ENCODE measurements around the gene DNASE2B.

Gene DNASE2B, protein sequence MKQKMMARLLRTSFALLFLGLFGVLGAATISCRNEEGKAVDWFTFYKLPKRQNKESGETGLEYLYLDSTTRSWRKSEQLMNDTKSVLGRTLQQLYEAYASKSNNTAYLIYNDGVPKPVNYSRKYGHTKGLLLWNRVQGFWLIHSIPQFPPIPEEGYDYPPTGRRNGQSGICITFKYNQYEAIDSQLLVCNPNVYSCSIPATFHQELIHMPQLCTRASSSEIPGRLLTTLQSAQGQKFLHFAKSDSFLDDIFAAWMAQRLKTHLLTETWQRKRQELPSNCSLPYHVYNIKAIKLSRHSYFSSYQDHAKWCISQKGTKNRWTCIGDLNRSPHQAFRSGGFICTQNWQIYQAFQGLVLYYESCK

DNA sequence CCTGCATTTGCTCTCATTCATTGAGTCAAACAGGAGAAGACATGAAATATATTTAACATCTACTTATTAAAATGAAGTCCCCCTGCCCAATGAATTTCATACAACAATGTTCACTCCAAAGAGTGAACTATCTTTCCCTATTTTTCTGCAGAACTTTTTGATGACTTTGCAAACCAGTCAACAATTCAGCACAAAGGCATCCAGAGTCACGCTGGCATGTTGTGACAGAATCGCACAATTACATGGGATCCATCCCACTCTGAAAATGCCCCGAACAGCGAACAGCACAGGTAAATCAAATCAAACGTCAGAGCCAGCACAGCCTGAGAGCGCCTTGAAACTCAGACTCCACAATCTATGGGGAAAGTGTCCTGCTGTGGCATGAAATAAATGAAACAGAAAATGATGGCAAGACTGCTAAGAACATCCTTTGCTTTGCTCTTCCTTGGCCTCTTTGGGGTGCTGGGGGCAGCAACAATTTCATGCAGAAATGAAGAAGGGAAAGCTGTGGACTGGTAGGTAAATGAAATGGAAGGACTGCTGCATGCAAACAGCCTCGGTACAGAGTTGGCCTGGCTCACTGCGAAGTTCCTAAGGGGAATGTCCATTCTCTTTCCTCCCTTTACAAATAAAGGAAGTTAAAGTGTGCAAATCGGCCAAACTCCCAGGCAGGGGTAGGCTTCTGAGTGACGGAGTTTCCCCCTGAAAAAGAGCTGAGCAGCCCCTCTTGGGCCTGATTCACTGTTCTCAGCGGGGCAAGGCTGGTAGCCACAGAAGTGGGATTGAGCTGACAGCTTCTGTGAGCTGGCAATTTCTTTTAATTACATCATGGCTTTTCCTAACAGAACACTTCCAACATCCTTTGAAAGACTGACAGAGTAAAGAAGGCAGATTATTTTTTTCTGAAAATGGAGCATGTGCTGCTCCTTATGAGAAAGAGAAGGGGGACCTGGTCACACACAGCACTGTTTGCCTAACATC is at the start of gene DNASE2B:
TSS of gene DNASE2B (plus strand) at position 310 of the 981 bp plus-strand sequence. CDS start at position 391, 81 bp downstream.
- DNase-seq: no peak
- in situ Hi-C loops (cut with HindIII; ENCODE audit: low pct_ligation_motif_present, low pct_unique_long_range_greater_than_20kb, low sequenced_read_pairs): no loop called here

DNA sequence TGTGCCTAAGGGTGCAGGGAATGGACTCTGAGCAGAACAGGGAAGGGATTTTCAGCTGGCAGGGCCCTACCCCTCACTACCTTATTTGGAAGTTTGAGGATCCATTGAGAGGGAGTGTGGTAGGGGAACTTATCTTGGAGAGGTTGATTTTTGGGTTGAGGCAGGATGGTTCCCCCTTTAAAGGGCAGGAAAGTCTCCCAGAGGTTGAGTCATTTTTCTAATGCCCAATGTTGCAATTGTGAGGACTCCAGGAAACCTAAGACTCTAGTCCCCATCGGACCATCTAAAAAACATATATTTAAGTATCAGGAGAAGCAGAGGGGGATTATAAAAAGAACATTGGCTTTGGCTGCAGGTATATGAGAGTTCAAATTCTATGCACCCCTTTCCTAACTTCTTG is 49.5 kb upstream of the DNASE2B start:
- DNase-seq: no peak
- in situ Hi-C loops (cut with HindIII; ENCODE audit: low pct_ligation_motif_present, low pct_unique_long_range_greater_than_20kb, low sequenced_read_pairs): no loop called here

DNA sequence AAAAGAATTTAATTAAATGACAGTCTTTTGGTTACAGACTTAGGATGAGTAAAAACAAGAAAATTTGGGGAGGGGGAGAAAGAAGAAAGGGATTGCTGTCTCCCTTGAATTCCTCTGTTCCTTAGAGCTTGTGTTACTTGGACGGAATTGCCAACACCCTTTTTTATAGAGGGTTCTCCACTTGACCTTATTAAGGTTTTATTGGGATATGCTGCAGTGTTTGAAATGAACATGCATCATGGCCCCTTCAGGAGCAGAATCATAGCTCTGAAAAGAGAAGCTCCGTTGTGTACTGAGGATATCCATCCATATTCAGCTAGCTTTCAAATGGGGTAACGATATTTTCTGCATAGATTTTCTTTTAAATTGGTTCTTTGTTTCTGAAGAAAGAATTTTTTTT is 48.2 kb upstream of the DNASE2B start:
- in situ Hi-C loops (cut with HindIII; ENCODE audit: low pct_ligation_motif_present, low pct_unique_long_range_greater_than_20kb, low sequenced_read_pairs): no loop called here

DNA sequence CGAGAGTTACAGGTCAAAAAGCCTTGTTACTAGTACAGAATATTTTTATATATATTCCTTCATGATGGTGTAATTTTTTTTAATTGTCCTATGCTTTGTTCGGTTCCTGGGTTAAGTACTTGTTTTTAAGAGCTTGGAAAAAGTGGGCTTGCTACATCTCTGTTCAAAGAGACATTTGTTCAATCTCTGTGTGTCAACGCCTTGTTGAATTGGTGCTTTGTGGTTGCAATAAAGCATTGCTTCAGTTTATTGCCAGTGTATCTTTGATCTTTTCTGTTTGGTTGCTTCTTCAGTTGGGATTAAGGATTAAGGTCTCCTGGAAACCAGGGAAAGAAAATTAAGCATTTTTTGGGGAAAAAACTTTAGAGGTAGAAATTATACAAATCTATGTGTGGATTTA is 47.7 kb upstream of the DNASE2B start:
- in situ Hi-C loops (cut with HindIII; ENCODE audit: low pct_ligation_motif_present, low pct_unique_long_range_greater_than_20kb, low sequenced_read_pairs): no loop called here
- DNase-seq: no peak

More for the DNA sequence above, 48.2 kb upstream of the DNASE2B start:
- DNase-seq: no peak

DNA sequence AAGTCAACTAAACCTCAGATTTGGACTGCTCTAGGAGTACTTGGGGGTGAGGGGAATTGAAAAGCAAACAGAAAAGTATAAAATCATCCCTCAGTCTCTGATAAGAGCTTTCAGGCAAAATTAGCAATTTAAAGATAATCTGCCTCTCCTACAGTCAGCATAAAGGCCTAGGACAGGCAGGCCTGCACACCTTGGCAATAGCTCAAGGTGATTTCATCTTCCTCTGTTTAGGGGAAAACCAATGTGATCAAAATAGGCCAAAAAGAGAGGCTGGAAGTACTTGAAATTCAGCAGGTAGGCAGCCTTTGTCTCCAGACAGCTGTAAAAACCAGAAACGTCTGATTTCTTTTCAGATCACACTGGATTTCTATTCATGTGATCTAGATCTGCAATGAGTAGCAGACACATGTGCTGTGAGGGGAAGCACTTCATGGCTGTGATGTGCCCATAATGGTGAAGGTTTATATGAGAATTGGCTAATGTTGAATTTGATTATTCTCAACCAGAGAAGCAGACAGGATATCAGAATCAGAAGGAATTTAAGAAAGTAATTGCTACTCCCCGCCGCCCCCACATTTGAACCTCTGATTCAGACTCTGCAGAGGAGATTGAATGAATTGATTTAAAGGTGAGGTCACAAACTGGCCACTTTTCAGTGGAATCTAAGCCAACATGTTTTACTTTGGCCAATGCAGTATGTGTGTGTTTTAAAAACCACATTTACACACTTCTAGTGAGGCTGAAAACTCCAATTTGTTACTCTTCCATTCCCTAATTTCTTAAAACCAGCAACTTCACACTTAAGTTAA is 45.8 kb upstream of the DNASE2B start:
- DNase-seq: no peak
- in situ Hi-C loops (cut with HindIII; ENCODE audit: low pct_ligation_motif_present, low pct_unique_long_range_greater_than_20kb, low sequenced_read_pairs): no loop called here

DNA sequence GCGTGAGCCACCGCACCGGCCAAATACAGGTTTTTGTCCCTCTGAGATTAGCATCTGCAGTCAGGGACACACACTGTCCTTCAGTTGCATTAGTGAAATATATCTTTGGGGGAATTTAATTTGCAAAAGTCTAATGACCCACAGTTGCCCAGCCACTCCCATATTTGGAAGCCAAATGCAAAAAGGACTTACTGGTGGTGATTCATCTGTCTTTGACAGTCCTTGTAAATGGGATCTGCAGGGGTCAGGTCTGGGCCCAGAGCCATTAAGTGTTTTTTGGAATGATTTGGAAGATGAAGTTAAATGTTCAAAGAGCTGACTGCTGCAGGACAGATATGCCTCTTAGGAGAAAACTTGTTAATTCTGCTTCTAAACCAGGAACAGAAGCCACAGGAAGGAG is 44.6 kb upstream of the DNASE2B start:
- DNase-seq: no peak
- in situ Hi-C loops (cut with HindIII; ENCODE audit: low pct_ligation_motif_present, low pct_unique_long_range_greater_than_20kb, low sequenced_read_pairs): no loop called here

DNA sequence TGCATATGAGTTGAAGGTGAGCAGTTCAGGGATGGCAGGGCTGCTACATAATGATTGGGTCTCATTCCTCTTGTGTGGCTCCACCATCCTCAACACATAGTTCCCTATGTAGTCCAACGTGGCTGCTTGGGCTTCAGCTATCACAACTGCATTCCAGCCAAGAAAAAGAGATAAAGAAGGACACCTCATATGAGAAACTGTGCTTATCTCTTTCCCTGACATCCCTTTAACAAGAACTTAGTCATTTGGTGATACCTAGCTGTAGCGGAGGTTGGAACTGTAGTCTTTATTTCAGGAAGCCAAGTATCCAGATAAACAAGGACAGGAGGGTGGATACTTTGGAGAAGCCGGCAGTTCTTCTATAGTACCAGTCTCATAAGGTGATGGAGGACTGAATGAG is 42.7 kb upstream of the DNASE2B start:
- in situ Hi-C loops (cut with HindIII; ENCODE audit: low pct_ligation_motif_present, low pct_unique_long_range_greater_than_20kb, low sequenced_read_pairs): no loop called here
- DNase-seq: no peak

DNA sequence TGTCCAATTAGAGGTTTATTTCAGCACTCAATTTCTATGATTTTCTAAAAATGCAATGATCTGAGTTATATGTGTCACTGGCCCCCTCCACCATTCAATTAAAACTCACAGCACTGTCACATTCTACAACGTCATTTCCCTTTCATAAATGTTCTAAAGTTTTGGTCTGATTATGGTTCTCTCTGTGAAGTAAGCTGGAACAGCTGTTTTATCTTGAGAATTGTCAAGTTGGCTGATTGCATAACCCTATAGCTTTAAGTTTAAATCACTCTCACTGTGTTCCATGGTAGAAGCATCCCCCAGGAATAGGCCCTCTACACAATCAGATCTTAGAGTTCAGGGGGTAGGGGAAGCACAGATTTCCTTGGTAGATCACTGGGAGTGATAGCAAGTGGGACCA is 41.4 kb upstream of the DNASE2B start:
- in situ Hi-C loops (cut with HindIII; ENCODE audit: low pct_ligation_motif_present, low pct_unique_long_range_greater_than_20kb, low sequenced_read_pairs): no loop called here
- no peak for DNase-seq

DNA sequence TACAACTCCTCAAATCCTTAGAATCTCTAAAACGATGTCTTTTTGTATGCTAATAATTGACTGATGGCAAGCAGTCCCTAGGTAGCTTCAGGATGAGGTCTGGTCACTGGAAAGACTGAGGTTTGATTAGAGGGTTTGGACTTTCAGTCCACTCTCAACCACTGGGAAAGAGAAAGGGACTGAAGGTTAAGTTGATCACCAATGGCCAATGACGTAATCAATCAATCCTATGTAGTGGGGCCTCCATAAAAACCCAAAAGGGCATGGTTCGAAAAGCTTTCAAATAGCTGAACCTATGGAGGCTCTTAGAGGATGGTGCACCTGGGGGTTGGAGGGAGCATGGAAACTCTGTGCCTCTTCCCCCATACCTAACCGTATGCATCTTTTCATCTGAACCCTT is 39.6 kb upstream of the DNASE2B start:
- in situ Hi-C loops (cut with HindIII; ENCODE audit: low pct_ligation_motif_present, low pct_unique_long_range_greater_than_20kb, low sequenced_read_pairs): no loop called here
- DNase-seq: no peak

DNA sequence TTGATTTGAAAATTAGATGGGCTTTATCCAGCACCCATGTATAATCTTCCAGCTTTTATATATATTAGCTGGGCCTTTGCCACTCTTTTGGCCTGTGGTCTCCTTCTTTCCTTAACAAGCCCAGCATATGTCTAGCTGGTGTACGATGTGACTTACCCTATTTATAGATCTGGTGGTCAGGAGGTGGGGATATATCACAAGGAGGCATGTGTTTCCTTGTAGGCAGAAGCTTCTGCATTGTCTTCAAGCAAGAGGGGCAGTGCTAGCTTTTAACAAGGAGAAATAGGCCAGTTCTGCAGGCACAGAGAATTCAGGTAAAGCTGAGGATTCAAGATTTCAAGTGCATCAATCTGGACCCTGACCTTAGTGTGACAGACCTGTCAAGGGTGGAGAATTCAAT is 38.0 kb upstream of the DNASE2B start:
- in situ Hi-C loops (cut with HindIII; ENCODE audit: low pct_ligation_motif_present, low pct_unique_long_range_greater_than_20kb, low sequenced_read_pairs): no loop called here
- no peak for DNase-seq

DNA sequence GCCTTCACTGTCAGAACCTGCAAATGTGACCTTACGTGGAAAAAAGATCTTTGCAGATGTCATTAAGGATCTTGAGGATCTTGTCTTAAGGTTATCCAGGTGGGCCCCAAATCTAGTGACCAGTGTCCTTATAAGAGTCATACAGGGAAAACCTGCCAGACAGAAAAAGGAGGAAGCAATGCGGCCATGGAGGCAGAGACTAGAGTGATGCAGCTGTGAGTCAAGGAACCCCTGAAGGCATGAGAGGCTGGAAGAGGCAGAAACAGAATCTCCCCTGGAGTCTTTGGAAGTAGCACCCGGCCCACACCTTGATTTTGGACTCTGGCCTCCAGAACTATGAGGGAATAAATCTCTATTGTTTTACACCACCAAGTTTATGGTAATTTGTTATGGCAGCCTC is 36.5 kb upstream of the DNASE2B start:
- in situ Hi-C loops (cut with HindIII; ENCODE audit: low pct_ligation_motif_present, low pct_unique_long_range_greater_than_20kb, low sequenced_read_pairs): no loop called here
- DNase-seq: no peak

DNA sequence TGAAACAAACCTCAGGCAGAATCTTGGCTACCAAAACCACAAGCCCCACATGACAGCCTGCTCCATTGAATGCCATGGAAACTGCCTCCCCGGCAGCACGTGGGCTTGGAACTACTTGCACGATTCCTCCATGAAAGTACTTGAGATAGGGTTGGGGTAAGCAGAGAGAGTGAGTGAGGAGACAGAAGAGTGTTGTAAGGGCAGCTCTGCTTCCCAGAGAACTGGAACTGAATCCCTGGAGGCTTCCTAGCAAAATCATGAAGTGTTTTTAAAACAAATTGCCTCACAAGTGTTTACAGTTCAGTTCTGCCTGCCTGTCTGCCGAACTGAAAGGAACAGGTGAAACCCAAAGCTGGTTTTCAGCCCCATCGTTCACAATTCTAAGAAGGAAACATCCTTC is 35.3 kb upstream of the DNASE2B start:
- DNase-seq: no peak
- in situ Hi-C loops (cut with HindIII; ENCODE audit: low pct_ligation_motif_present, low pct_unique_long_range_greater_than_20kb, low sequenced_read_pairs): no loop called here

DNA sequence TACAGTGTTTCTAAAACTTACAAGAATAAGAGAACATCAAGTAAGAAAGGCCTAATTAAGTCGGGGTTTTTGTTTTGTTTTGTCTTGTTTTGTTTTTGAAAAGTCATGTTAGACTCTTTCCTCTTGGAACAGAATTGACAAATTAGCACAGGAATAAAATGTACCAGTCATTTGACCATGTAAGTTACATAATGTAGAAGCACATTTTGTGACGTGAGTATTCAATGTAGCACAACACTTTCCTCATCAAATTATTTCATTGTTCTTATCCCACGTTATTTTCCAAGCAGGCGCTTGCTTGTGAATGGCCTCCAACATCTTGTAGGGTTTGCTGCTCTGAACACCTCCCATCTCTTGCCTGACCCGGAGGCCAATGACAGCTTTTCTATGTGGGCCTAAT is 34.7 kb upstream of the DNASE2B start:
- in situ Hi-C loops (cut with HindIII; ENCODE audit: low pct_ligation_motif_present, low pct_unique_long_range_greater_than_20kb, low sequenced_read_pairs): no loop called here
- no peak for DNase-seq

DNA sequence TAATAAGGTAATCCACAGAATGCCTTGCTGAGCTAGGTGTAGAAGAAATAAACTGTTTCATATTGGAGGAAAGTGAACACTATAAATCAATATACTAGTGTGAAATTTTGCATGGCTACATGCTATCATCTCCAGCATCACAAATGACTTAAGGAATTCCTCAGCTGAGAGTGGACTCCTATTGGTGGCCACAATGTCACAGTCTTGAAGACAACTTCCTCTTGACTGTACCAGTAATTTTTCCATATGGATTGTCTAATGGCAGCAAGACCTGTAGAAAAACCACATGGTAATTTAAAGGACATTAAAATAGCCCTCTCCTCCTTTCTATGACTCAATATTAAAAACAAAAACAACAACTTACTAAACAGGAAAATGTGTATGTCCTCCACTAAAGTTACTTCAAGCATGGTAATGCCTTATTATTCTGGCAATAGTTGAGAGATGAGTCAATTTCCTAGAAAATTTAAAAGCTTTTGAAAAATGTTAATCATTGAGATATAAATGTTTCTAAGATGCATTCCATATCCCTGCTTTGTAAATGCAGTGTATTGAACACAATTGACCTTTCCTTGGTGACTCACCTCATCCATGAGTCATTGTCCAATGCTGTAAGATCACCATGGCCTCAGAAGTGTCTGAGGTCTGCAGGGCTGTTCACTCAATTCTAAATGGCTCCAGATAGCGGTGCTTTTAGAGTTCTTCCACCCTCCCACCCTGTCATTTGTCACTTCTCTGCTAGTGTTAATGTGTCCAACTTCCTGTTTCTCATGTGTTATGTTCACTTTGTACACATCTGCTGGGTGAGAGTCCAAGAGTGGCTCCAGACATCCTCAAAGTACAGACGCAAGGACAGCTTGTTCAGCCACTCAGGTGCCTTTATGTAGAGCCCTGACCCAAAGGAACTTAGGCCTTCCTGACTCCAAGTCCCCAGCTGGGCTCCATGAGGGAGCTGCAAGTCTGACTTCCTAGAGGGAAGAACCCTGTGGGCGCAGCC is 32.8 kb upstream of the DNASE2B start:
- in situ Hi-C loops (cut with HindIII; ENCODE audit: low pct_ligation_motif_present, low pct_unique_long_range_greater_than_20kb, low sequenced_read_pairs): no loop called here
- peak; percentile 88 for DNase-seq

DNA sequence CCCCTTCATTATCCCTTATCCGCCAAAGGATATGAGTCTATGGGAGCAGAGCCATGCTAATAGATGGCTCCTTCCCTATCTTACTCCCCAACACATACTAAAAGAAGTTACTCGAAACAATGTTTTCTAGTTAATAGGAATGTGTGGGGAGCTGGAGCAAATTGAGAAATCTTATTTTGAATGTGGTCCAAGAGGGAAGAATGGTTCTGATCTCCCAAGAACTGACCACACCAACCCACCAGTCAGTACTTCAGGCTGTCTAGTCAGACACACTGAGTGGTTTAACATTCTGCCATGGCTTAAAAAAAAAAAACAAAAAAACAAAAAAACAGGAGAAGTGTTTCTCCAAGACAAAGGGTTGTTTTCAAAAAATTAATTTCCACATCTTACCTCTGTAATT is 31.5 kb upstream of the DNASE2B start:
- no peak for DNase-seq
- in situ Hi-C loops (cut with HindIII; ENCODE audit: low pct_ligation_motif_present, low pct_unique_long_range_greater_than_20kb, low sequenced_read_pairs): no loop called here

DNA sequence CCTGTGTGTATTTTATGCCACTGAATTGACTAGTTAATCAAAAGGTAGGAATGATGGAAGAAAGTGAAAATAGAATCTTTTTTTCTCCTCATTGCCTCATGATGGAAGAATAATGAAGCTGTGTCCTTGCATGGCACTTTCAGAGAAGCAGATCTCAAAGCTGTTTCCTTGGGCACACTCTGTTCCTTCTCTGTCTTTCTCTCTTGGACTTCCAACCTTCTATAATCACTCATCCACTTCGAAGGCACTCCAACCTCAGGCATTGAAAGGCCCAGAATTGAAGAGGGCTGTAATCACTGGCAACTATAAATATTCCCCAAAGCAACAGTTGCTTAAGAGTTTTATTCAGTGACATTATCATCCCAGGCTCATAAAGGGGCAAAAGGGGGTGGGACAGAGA is 31.1 kb upstream of the DNASE2B start:
- DNase-seq: no peak
- in situ Hi-C loops (cut with HindIII; ENCODE audit: low pct_ligation_motif_present, low pct_unique_long_range_greater_than_20kb, low sequenced_read_pairs): no loop called here

DNA sequence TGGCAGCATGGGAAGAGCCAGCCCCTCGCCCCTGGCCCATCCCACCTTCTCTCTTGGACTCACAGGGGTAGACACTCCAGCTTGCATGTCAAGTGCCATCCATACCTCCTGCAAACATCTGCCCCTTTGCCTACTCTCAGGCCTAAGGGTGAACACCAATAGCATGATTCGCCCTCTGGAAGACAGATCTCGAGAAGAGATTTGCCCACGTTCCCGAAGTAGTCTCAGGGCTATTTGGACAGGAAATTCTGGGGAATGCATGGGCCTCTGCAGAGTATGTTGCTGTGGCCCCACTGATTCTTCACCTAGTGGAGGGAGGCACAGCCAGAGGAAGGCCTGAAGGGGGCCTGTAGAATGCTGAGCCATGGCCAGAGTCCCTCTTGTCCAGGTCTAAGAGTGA is 29.8 kb upstream of the DNASE2B start:
- no peak for DNase-seq
- in situ Hi-C loops (cut with HindIII; ENCODE audit: low pct_ligation_motif_present, low pct_unique_long_range_greater_than_20kb, low sequenced_read_pairs): no loop called here

DNA sequence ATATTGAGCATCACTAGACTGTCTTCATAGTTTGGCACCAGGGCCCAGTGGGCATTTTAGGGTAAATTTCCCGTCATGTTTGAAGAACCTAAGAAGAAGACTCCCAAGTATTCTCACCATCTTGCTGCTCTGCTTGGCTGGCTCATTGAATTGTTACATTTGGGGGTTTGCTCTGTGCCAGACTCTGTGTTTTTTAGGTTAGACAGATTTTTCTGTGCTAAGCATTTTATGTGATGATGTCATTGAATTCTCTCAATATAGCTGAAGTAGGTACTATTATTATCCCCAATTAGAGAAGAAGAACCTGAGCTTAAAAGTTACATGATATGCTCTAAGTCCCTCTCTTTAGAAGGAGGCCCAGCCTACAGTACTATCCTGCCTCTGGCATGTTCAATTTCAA is 28.0 kb upstream of the DNASE2B start:
- no peak for DNase-seq
- in situ Hi-C loops (cut with HindIII; ENCODE audit: low pct_ligation_motif_present, low pct_unique_long_range_greater_than_20kb, low sequenced_read_pairs): no loop called here
